ENCODE results near the gene NLGN1.

Gene NLGN1

DNA sequence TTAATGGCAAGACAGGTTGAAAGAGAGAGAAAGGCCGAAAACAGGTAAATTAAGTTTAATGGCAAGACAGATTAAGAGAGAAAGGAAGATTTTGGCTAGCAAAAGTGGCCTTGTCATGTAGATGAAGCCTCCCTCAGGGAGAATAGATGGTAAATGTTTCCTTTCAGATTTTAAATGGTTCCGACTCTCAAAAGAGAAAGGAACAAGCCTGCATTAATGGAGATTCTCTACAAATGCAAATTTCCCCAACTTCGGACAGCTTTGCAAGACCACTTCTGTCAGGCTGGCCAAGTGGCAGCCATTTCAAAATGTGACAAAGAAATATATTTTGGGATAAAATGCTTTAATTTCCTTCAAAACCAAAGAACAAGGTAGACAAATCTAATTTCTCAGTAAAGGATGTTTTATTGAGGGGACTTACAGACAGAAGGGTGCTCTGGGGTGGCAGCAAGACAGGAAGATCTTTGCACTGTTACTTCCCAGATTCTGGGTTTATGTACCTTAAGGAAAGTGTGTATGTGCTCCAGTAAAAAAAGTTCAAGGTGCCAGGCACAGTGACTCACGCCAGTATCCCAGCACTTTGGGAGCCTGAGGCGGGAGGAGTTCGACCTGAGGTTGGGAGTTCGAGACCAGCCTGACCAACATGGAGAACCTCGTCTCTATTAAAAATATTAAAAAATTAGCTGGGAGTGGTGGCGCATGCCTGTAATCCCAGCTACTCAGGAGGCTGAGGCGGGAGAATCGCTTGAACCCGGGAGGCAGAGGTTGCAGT lies 835.3 kb downstream of the NLGN1 start:
- ChIA-PET POLR2A (no interaction called here), CTCF (no interaction called here)
- H3K27me3 ChIP-seq (replicated peaks in 2 of 5; ENCODE audit: control insufficient read depth in 4 of 5, insufficient read depth in 5 of 5, low read length in 4 of 5), result no peaks in the 10 kb centered on the region
- no peaks in the 10 kb centered on the region for H3K36me3 ChIP-seq (ENCODE audit: control insufficient read depth in 4 of 4, insufficient read depth in 4 of 4, low read length in 3 of 4)
- H3K4me1 ChIP-seq (ENCODE audit: control extremely low read depth in 1 of 4, control insufficient read depth in 4 of 4, insufficient read depth in 4 of 4, low read length in 3 of 4), result no peaks in the 10 kb centered on the region
- no peaks in the 10 kb centered on the region for H3K9me3 ChIP-seq (ENCODE audit: control extremely low read depth in 1 of 5, control insufficient read depth in 4 of 5, insufficient read depth in 2 of 5, low read depth in 1 of 5, low read length in 4 of 5)
- no peak overlapping the region for H3K27ac ChIP-seq (ENCODE audit: insufficient read depth in 1 of 2, low read depth in 1 of 2, low read length in 2 of 2, poor library complexity in 1 of 2, severe bottlenecking in 2 of 2)
- no peak for DNase-seq
- 100% methylated on average over 3 of the region's 12 CpGs for WGBS (ENCODE audit: insufficient coverage)
- no peak overlapping the region for H3K4me3 ChIP-seq (ENCODE audit: control insufficient read depth in 1 of 7, extremely low read depth in 1 of 7, insufficient read depth in 4 of 7, low read depth in 2 of 7, low read length in 6 of 7)

DNA sequence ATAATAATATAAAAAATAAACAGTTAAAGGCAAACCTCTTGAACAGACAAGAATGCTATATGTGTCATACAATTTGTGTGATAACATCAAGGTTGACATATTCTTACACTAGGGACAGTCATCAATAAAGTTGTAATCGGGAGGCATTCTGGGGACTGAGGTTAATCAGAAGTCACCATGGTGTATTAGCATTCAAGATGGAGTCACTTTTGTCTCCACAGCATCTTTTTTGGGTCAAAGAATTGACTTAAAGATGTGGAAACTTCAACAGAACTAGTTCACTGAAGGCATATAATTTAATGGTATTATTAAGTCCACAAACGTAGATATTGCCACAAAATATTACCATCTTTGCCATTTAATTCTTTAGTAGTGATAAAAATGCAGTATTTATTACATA lies 836.0 kb downstream of the NLGN1 start:
- no peaks in the 10 kb centered on the region for H3K36me3 ChIP-seq (ENCODE audit: control insufficient read depth in 4 of 4, insufficient read depth in 4 of 4, low read length in 3 of 4)
- ChIA-PET POLR2A (no interaction called here), CTCF (no interaction called here)
- H3K9me3 ChIP-seq (ENCODE audit: control extremely low read depth in 1 of 5, control insufficient read depth in 4 of 5, insufficient read depth in 2 of 5, low read depth in 1 of 5, low read length in 4 of 5), result no peaks in the 10 kb centered on the region
- H3K4me1 ChIP-seq (ENCODE audit: control extremely low read depth in 1 of 4, control insufficient read depth in 4 of 4, insufficient read depth in 4 of 4, low read length in 3 of 4), result no peaks in the 10 kb centered on the region
- WGBS (ENCODE audit: insufficient coverage), result 100% methylated on average over 1 of the region's 2 CpGs
- no peak for DNase-seq
- H3K27ac ChIP-seq (ENCODE audit: insufficient read depth in 1 of 2, low read depth in 1 of 2, low read length in 2 of 2, poor library complexity in 1 of 2, severe bottlenecking in 2 of 2), result no peak overlapping the region
- no peak overlapping the region for H3K4me3 ChIP-seq (ENCODE audit: control insufficient read depth in 1 of 7, extremely low read depth in 1 of 7, insufficient read depth in 4 of 7, low read depth in 2 of 7, low read length in 6 of 7)
- H3K27me3 ChIP-seq (replicated peaks in 2 of 5; ENCODE audit: control insufficient read depth in 4 of 5, insufficient read depth in 5 of 5, low read length in 4 of 5), result no peaks in the 10 kb centered on the region

DNA sequence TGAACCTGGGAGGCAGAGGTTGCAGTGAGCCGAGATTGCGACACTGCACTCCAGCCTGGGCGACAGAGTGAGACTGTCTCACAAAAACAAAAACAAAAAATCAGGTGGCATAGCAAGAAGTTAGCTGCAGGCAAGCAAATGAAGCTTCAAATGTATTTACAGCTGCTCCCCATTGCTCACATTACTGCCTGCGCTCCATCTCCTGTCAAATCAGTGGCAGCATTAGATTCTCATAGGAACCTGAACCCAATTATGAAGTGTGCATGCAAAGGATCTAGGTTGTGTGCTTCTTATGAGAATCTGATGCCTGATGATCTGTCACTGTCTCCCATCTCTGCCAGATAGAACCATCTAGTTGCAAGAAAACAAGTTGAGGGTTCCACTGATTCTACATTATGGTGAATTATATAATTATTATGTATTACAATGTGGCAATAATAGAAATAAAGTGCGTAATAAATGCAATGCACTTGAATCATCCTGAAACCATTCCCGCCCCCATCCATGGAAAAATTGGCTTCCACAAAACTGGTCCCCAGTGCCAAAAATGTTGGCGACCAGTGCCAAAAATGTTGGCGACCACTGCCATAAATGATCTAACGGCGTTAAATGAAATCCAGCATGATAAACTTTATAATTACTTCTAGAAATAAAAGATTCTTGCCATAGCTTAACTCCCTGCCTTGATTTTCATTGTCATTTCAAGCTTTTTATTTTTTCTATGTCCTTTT lies 844.9 kb downstream of the NLGN1 start:
- 97% methylated on average over 6 of the region's 10 CpGs for WGBS (ENCODE audit: insufficient coverage)
- DNase-seq, result no peak
- Histone ChIP-seq H3K36me3 (ENCODE audit: control insufficient read depth in 4 of 4, insufficient read depth in 4 of 4, low read length in 3 of 4) (no peaks in the 10 kb centered on the region), H3K27ac (ENCODE audit: insufficient read depth in 1 of 2, low read depth in 1 of 2, low read length in 2 of 2, poor library complexity in 1 of 2, severe bottlenecking in 2 of 2) (no peak overlapping the region), H3K4me1 (ENCODE audit: control extremely low read depth in 1 of 4, control insufficient read depth in 4 of 4, insufficient read depth in 4 of 4, low read length in 3 of 4) (no peaks in the 10 kb centered on the region), H3K27me3 (replicated peaks in 2 of 5; ENCODE audit: control insufficient read depth in 4 of 5, insufficient read depth in 5 of 5, low read length in 4 of 5) (no peaks in the 10 kb centered on the region), H3K9me3 (ENCODE audit: control extremely low read depth in 1 of 5, control insufficient read depth in 4 of 5, insufficient read depth in 2 of 5, low read depth in 1 of 5, low read length in 4 of 5) (no peaks in the 10 kb centered on the region), H3K4me3 (ENCODE audit: control insufficient read depth in 1 of 7, extremely low read depth in 1 of 7, insufficient read depth in 4 of 7, low read depth in 2 of 7, low read length in 6 of 7) (no peak overlapping the region)
- CTCF ChIA-PET, result no interaction called here
- POLR2A ChIA-PET, result no interaction called here

DNA sequence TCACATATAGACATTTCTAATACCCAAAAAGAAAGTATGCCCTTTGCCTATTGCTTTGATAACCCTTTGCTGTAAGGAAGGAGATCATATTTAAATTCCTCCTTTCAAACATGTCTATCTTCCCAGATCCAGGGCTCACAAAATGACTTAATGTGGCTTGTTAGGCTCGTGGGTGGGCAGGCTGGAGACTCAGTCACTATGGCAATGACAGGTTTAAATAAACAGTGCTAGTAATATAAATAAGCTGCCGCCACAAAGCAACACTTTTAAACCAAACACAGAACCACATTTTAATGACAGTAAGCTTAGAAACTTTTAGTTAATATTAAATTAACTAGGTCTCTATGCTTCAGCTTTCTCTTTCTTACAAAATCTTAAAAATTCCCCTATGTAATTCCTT lies 845.6 kb downstream of the NLGN1 start:
- Histone ChIP-seq H3K27ac (ENCODE audit: insufficient read depth in 1 of 2, low read depth in 1 of 2, low read length in 2 of 2, poor library complexity in 1 of 2, severe bottlenecking in 2 of 2) (no peak overlapping the region), H3K36me3 (ENCODE audit: control insufficient read depth in 4 of 4, insufficient read depth in 4 of 4, low read length in 3 of 4) (no peaks in the 10 kb centered on the region), H3K27me3 (replicated peaks in 2 of 5; ENCODE audit: control insufficient read depth in 4 of 5, insufficient read depth in 5 of 5, low read length in 4 of 5) (no peaks in the 10 kb centered on the region), H3K4me1 (ENCODE audit: control extremely low read depth in 1 of 4, control insufficient read depth in 4 of 4, insufficient read depth in 4 of 4, low read length in 3 of 4) (no peaks in the 10 kb centered on the region), H3K9me3 (ENCODE audit: control extremely low read depth in 1 of 5, control insufficient read depth in 4 of 5, insufficient read depth in 2 of 5, low read depth in 1 of 5, low read length in 4 of 5) (no peaks in the 10 kb centered on the region), H3K4me3 (ENCODE audit: control insufficient read depth in 1 of 7, extremely low read depth in 1 of 7, insufficient read depth in 4 of 7, low read depth in 2 of 7, low read length in 6 of 7) (no peak overlapping the region)
- no peak for DNase-seq
- ChIA-PET POLR2A (no interaction called here), CTCF (no interaction called here)
- WGBS (ENCODE audit: insufficient coverage), result no CpG with 5 or more reads among the region's 2 CpGs

DNA sequence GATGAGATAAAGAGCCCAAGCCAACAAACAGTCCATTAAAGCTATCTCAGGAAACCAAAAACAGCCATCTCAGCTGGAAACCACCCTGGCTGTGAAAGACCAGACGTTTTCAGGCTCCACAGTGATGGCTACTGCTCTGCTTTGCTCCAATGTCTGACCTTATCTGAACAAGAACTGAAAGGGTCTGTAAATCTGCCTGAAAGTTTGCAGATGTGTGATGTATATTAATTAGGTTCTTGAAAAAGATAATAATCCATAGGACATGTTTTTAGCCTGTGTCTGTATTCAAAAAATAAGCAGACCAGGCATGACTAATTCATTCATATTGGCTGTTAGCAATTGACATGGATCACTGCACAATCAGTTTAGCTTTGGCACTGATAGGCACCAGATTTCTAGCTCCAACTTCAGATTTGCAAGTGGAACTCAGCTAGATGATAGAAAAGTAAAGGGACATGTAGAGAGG lies 850.2 kb downstream of the NLGN1 start:
- H3K9me3 ChIP-seq (ENCODE audit: control extremely low read depth in 1 of 5, control insufficient read depth in 4 of 5, insufficient read depth in 2 of 5, low read depth in 1 of 5, low read length in 4 of 5), result no peaks in the 10 kb centered on the region
- no peaks in the 10 kb centered on the region for H3K36me3 ChIP-seq (ENCODE audit: control insufficient read depth in 4 of 4, insufficient read depth in 4 of 4, low read length in 3 of 4)
- H3K27ac ChIP-seq (ENCODE audit: insufficient read depth in 1 of 2, low read depth in 1 of 2, low read length in 2 of 2, poor library complexity in 1 of 2, severe bottlenecking in 2 of 2), result no peak overlapping the region
- ChIA-PET POLR2A (no interaction called here), CTCF (no interaction called here)
- no peak for DNase-seq
- H3K27me3 ChIP-seq (replicated peaks in 2 of 5; ENCODE audit: control insufficient read depth in 4 of 5, insufficient read depth in 5 of 5, low read length in 4 of 5), result no peaks in the 10 kb centered on the region
- H3K4me3 ChIP-seq (ENCODE audit: control insufficient read depth in 1 of 7, extremely low read depth in 1 of 7, insufficient read depth in 4 of 7, low read depth in 2 of 7, low read length in 6 of 7), result no peak overlapping the region
- WGBS (ENCODE audit: insufficient coverage), result 100% methylated on average over 1 of the region's 1 CpG
- H3K4me1 ChIP-seq (ENCODE audit: control extremely low read depth in 1 of 4, control insufficient read depth in 4 of 4, insufficient read depth in 4 of 4, low read length in 3 of 4), result no peaks in the 10 kb centered on the region

DNA sequence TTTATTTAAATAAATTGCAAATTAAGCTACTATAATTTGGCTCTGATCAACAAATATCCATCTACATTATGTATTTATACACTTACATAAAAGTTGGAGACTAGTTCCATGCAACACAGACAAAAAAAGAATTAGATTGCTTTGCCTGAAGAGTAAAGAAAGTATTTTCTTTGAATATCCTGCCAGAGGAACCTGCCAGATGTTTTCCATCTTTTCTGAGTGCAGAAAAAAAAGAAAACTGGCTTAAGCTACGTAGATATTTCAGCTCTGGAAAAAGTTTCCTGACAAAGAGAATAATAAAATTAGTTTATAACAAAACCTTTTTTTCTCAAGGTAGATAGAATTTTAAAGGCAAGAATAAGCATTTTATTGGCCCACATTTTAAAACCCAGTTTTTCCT lies 854.1 kb downstream of the NLGN1 start:
- Histone ChIP-seq H3K27me3 (replicated peaks in 2 of 5; ENCODE audit: control insufficient read depth in 4 of 5, insufficient read depth in 5 of 5, low read length in 4 of 5) (no peaks in the 10 kb centered on the region), H3K27ac (ENCODE audit: insufficient read depth in 1 of 2, low read depth in 1 of 2, low read length in 2 of 2, poor library complexity in 1 of 2, severe bottlenecking in 2 of 2) (no peak overlapping the region), H3K9me3 (ENCODE audit: control extremely low read depth in 1 of 5, control insufficient read depth in 4 of 5, insufficient read depth in 2 of 5, low read depth in 1 of 5, low read length in 4 of 5) (no peaks in the 10 kb centered on the region), H3K4me1 (ENCODE audit: control extremely low read depth in 1 of 4, control insufficient read depth in 4 of 4, insufficient read depth in 4 of 4, low read length in 3 of 4) (no peaks in the 10 kb centered on the region), H3K4me3 (ENCODE audit: control insufficient read depth in 1 of 7, extremely low read depth in 1 of 7, insufficient read depth in 4 of 7, low read depth in 2 of 7, low read length in 6 of 7) (no peak overlapping the region), H3K36me3 (ENCODE audit: control insufficient read depth in 4 of 4, insufficient read depth in 4 of 4, low read length in 3 of 4) (no peaks in the 10 kb centered on the region)
- ChIA-PET CTCF (no interaction called here), POLR2A (no interaction called here)
- no peak for DNase-seq
- WGBS (ENCODE audit: insufficient coverage), result no CpG with 5 or more reads among the region's 1 CpG

DNA sequence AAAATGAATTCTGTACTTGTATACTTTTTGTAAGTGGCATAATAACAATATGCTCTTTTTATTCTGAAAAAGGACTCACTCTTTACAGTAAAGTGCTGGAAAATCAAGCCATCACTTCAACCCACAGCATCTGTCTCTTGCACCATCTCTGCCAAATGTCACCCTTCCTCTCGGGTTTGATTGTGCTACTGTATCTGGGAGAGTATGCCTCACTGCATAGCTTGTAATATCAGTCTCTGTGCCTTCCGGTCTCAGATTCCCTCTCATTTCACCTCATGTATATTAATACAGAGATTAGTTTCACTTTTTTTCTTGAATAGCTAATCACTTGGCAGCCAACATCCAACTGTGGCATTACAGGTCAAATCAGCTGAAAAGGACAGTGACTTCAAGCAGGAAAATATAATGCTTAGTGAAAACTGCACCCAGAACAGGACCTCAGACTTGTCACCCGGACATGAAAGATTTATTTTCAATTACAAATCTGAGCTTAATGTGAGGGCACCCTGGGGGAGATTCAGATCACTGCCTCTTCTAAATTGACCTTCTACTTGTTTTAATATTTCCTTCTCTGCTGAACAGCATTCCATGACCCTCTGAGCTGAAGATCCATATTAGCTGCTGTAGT lies 855.8 kb downstream of the NLGN1 start:
- Histone ChIP-seq H3K27me3 (replicated peaks in 2 of 5; ENCODE audit: control insufficient read depth in 4 of 5, insufficient read depth in 5 of 5, low read length in 4 of 5) (no peaks in the 10 kb centered on the region), H3K36me3 (ENCODE audit: control insufficient read depth in 4 of 4, insufficient read depth in 4 of 4, low read length in 3 of 4) (no peaks in the 10 kb centered on the region), H3K4me1 (ENCODE audit: control extremely low read depth in 1 of 4, control insufficient read depth in 4 of 4, insufficient read depth in 4 of 4, low read length in 3 of 4) (no peaks in the 10 kb centered on the region), H3K27ac (ENCODE audit: insufficient read depth in 1 of 2, low read depth in 1 of 2, low read length in 2 of 2, poor library complexity in 1 of 2, severe bottlenecking in 2 of 2) (no peak overlapping the region), H3K4me3 (ENCODE audit: control insufficient read depth in 1 of 7, extremely low read depth in 1 of 7, insufficient read depth in 4 of 7, low read depth in 2 of 7, low read length in 6 of 7) (no peak overlapping the region), H3K9me3 (ENCODE audit: control extremely low read depth in 1 of 5, control insufficient read depth in 4 of 5, insufficient read depth in 2 of 5, low read depth in 1 of 5, low read length in 4 of 5) (peaks cover 0 to 3% (median 0%) of the 10 kb centered on the region in 5 experiments)
- ChIA-PET CTCF (interaction anchor here (0.6 kb wide), 1 partner anchor 617 kb away, joined by 3 read pairs; no protein-coding TSS in a partner anchor), POLR2A (interaction anchor here (0.6 kb wide), 1 partner anchor 78 kb away, joined by 3 read pairs; no protein-coding TSS in a partner anchor)
- DNase-seq, result no peak
- WGBS (ENCODE audit: insufficient coverage), result 91% methylated on average over 1 of the region's 3 CpGs

Data from common myeloid progenitor, CD34-positive (primary cell).